Neutrophil (primary cell): ENCODE results near the gene ARL11.
"Not testable (repeated sequence)": the region's sequence is repeated elsewhere in the genome, so short reads cannot be mapped to it uniquely, and the experiment has no call there.

Source experiments
- H3K27ac ChIP-seq: fragments of 200-600 bp; sonication (generic); 2 replicates; pipeline ENCODE4 v1.5.1; 2016; ENCODE audit warnings: mild to moderate bottlenecking, moderate library complexity
- H3K27me3 ChIP-seq: fragments of 200-600 bp; sonication (generic); 2 replicates; pipeline ENCODE4 v1.6.0; 2016; ENCODE audit warnings: mild to moderate bottlenecking
- H3K36me3 ChIP-seq: fragments of 200-600 bp; sonication (generic); 2 replicates; pipeline ENCODE4 v1.5.1; 2017
- H3K4me1 ChIP-seq, 2 experiments: fragments of 200-600 bp in 1 of 2; sonication (generic) in 1 of 2; 1 replicate in 1 of 2; 2 replicates in 1 of 2; pipeline versions ENCODE4 v1.5.1 to v1.6.1; 2013 to 2016; ENCODE audit warnings: low read depth in 1 of 2, low read length in 1 of 2, mild to moderate bottlenecking in 1 of 2, moderate library complexity in 1 of 2; ENCODE audit not compliant: control insufficient read depth in 1 of 2, insufficient read depth in 1 of 2
- H3K4me3 ChIP-seq, 2 experiments: fragments of 200-600 bp in 1 of 2; sonication (generic) in 1 of 2; 1 replicate in 1 of 2; 2 replicates in 1 of 2; pipeline ENCODE4 v1.5.1; 2013 to 2016; ENCODE audit warnings: low read depth in 1 of 2, low read length in 1 of 2, mild to moderate bottlenecking in 1 of 2, moderate library complexity in 1 of 2
- H3K9me3 ChIP-seq: fragments of 200-600 bp; sonication (generic); 2 replicates; pipeline ENCODE4 v1.5.1; 2016
- CTCF ChIP-seq: fragments of 200-600 bp; sonication (generic); IDR thresholded peaks from 2 replicates; pipeline ENCODE4 v1.5.1; 2016; ENCODE audit warnings: antibody characterized with exemption

Gene ARL11

GRCh38 chr13:49608651-49609331 is 19.5 kb upstream of the ARL11 start:
- Histone ChIP-seq H3K9me3 (no peaks in the 10 kb centered on the region), H3K36me3 (no peaks in the 10 kb centered on the region), H3K27me3 (no peaks in the 10 kb centered on the region), H3K4me1 (peaks cover 22 to 26% of the 10 kb centered on the region in 2 experiments), H3K27ac (no peak overlapping the region), H3K4me3 (no peak overlapping the region)
- TF ChIP-seq CTCF, result no peak

GRCh38 chr13:49610176-49610575 is 18.1 kb upstream of the ARL11 start:
- TF ChIP-seq CTCF, result no peak
- no peak overlapping the region for H3K4me3 ChIP-seq
- H3K36me3 ChIP-seq, result no peaks in the 10 kb centered on the region
- H3K27me3 ChIP-seq, result no peaks in the 10 kb centered on the region
- H3K4me1 ChIP-seq, result peaks cover 22 to 26% of the 10 kb centered on the region in 2 experiments
- no peaks in the 10 kb centered on the region for H3K9me3 ChIP-seq
- no peak overlapping the region for H3K27ac ChIP-seq

GRCh38 chr13:49612042-49612441 is 16.3 kb upstream of the ARL11 start:
- not testable (repeated sequence) for H3K27me3 ChIP-seq, H3K27ac ChIP-seq
- peaks cover 19 to 21% of the 10 kb centered on the region in 2 experiments for H3K4me1 ChIP-seq

GRCh38 chr13:49615836-49616675 is 12.3 kb upstream of the ARL11 start:
- TF ChIP-seq CTCF, result no peak
- Histone ChIP-seq H3K9me3 (no peaks in the 10 kb centered on the region), H3K27me3 (no peaks in the 10 kb centered on the region), H3K27ac (no peak overlapping the region), H3K36me3 (no peaks in the 10 kb centered on the region), H3K4me1 (peaks cover 4 to 8% of the 10 kb centered on the region in 2 experiments), H3K4me3 (no peak overlapping the region)

More at GRCh38 chr13:49612042-49612441, 16.3 kb upstream of the ARL11 start:
- H3K36me3 ChIP-seq, H3K4me3 ChIP-seq, H3K9me3 ChIP-seq: not testable (repeated sequence)

- Histone ChIP-seq H3K27me3 (no peaks in the 10 kb centered on the region), H3K4me3 (no peak overlapping the region), H3K4me1 (peaks cover 4 to 8% of the 10 kb centered on the region in 2 experiments), H3K9me3 (no peaks in the 10 kb centered on the region), H3K27ac (no peak overlapping the region), H3K36me3 (no peaks in the 10 kb centered on the region)
- TF ChIP-seq CTCF, result no peak
Measured at GRCh38 chr13:49616676-49617065, 11.6 kb upstream of the ARL11 start.

GRCh38 chr13:49620170-49620621 is 8.1 kb upstream of the ARL11 start:
- no peaks in the 10 kb centered on the region for H3K27me3 ChIP-seq
- no peaks in the 10 kb centered on the region for H3K9me3 ChIP-seq
- peak overlapping the region; percentile 46 for H3K27ac ChIP-seq
- TF ChIP-seq CTCF, result no peak
- no peaks in the 10 kb centered on the region for H3K36me3 ChIP-seq
- H3K4me3 ChIP-seq, result peak overlapping the region; percentile 14 to 31
- peaks cover 4 to 8% of the 10 kb centered on the region in 2 experiments for H3K4me1 ChIP-seq
